Ovary (tissue), 9 donors: Measurements from ENCODE around the gene DOCK1. TPM values are rescaled to one million over a fixed set of nuclear protein-coding genes. Genes with fewer than 3 reads are reported as not detected.

Experiments used
- DNase-seq, 5 donors: peaks; one replicate each; pipeline ENCODE4 v3.0.0-alpha.2; 2019 to 2020
- H3K27ac ChIP-seq, 2 donors: fragments of 200-600 bp; one replicate each; pipeline versions ENCODE4 v1.5.1 to v1.8.0; 2019 to 2022
- H3K27me3 ChIP-seq: fragments of 200-600 bp; one replicate; pipeline ENCODE4 v1.8.0; 2022
- H3K36me3 ChIP-seq: fragments of 200-600 bp; sonication (generic); one replicate; pipeline ENCODE4 v1.5.1; 2019
- H3K4me1 ChIP-seq: one replicate; pipeline ENCODE4 v1.8.1; 2013; ENCODE audit warnings: mild to moderate bottlenecking, moderate library complexity; ENCODE audit not compliant: insufficient read depth
- H3K4me3 ChIP-seq: fragments of 200-600 bp; sonication (generic); one replicate; pipeline ENCODE4 v1.5.1; 2017
- H3K9me3 ChIP-seq, 2 donors: fragments of 200-600 bp in 1 of 2; sonication (generic) in 1 of 2; one replicate each; pipeline versions ENCODE4 v1.5.1 to v1.8.1; 2013 to 2019; ENCODE audit warnings: mild to moderate bottlenecking in 1 of 2, moderate library complexity in 1 of 2
- CTCF ChIP-seq, 3 donors: fragments of 450-650 bp in 2 of 3; fragments of 200-600 bp in 1 of 3; IDR thresholded peaks; one replicate each; pipeline versions ENCODE4 v1.5.1 to v1.8.0; 2016 to 2022; ENCODE audit warnings: antibody characterized with exemption in 3 of 3, mild to moderate bottlenecking in 1 of 3
- EP300 ChIP-seq: sonication (generic); formaldehyde crosslinking; IDR thresholded peaks from one replicate; pipeline ENCODE4 v1.6.1; 2017; ENCODE audit warnings: antibody characterized with exemption
- POLR2A ChIP-seq: fragments of 450-650 bp; IDR thresholded peaks from one replicate; pipeline ENCODE4 v1.6.1; 2017; ENCODE audit warnings: antibody characterized with exemption, mild to moderate bottlenecking, moderate library complexity
- WGBS, 3 donors: extraction: QIAGEN DNeasy Blood & Tissue Kit in 1 of 3; methylation state at CpG; one replicate each; pipeline versions ENCODE4 v1.1.5 to v1.1.7; 2013 to 2017; 5-methylcytosine and 5-hydroxymethylcytosine counted together
- intact Hi-C, 4 donors: fragments of 100-400 bp; cut with DNase I; formaldehyde crosslinking; loops; one replicate each; pipeline versions ENCODE4 v1.11.0 to v1.15.1; 2022 to 2023
- polyA plus RNA-seq, 2 donors: library from polyadenylated mRNA; stranded (reverse); fragments of 200-250 nt in 1 of 2; fragments of 350-450 nt in 1 of 2; fragmentation: Illumina TruSeq in 1 of 2; extraction: RNeasy Lipid Tissue Mini Kit (QIAGEN cat#74804) in 1 of 2; gene quantifications; one replicate each; pipeline ENCODE4 v1.2.3, GENCODE V29; 2013 to 2014
- total RNA-seq, 7 donors: library from RNA; depleted of rRNA in 2 of 7; stranded (reverse); fragments of >200 nt in 2 of 7; fragmentation: NEBNext Ultra II Directional in 3 of 7; extraction: Animal tissue kit (Norgen Biotek cat#: 25700) in 3 of 7; gene quantifications; one replicate each; pipeline versions ENCODE4 v1.1.0 to v1.2.4, GENCODE V29; 2016 to 2023
- donor health status: DM: no; HTN: no; CAD: no; lungs with moderate emphysema.
- donor health status: DM: no; HTN: no; CAD: no.
- donor health status: Bipolar disorder and iron deficiency.
- donor health status: DM: yes; HTN: yes; CAD: no.
- donor health status: DM: no; HTN: no; CAD: no.
- donor health status: DM: yes; HTN: yes; CAD: no.

The DOCK1 gene
- total and polyA plus RNA-seq, 9 donors: 24.7 to 68.3 (median 51.1) TPM

- 95 to 98% (median 95%) methylated on average over 7 of the region's 7 CpGs for WGBS, 3 donors
- H3K36me3 ChIP-seq: no peaks in the 10 kb centered on the region
- DNase-seq: no peak
- intact Hi-C loops: no loop called here
- H3K27me3 ChIP-seq: no peaks in the 10 kb centered on the region
- TF ChIP-seq EP300 (no peak), POLR2A (no peak), CTCF (IDR thresholded peaks at IDR 0.05) (no peak)
- no peak overlapping the region for H3K27ac ChIP-seq
- no peak overlapping the region for H3K4me3 ChIP-seq
- H3K4me1 ChIP-seq: no peaks in the 10 kb centered on the region
- H3K9me3 ChIP-seq: no peaks in the 10 kb centered on the region
Measured at GRCh38 chr10:127370601-127371000, 465.4 kb downstream of the DOCK1 start.

- 61 to 67% (median 62%) methylated on average over 3 of the region's 3 CpGs for WGBS, 3 donors
- DNase-seq: no peak
- Histone ChIP-seq H3K4me1 (no peaks in the 10 kb centered on the region), H3K4me3 (no peak overlapping the region), H3K27me3 (no peaks in the 10 kb centered on the region), H3K9me3 (no peaks in the 10 kb centered on the region), H3K27ac (no peak overlapping the region), H3K36me3 (no peaks in the 10 kb centered on the region)
- intact Hi-C loops: no loop called here
- TF ChIP-seq EP300: no peak
- no peak for TF ChIP-seq POLR2A
- TF ChIP-seq CTCF (IDR thresholded peaks at IDR 0.05): no peak
Measured at GRCh38 chr10:127372361-127372760, 467.1 kb downstream of the DOCK1 start.

- Histone ChIP-seq H3K4me3 (no peak overlapping the region), H3K27ac (no peak overlapping the region), H3K9me3 (no peaks in the 10 kb centered on the region), H3K36me3 (no peaks in the 10 kb centered on the region), H3K27me3 (no peaks in the 10 kb centered on the region), H3K4me1 (no peaks in the 10 kb centered on the region)
- intact Hi-C loops: no loop called here
- TF ChIP-seq CTCF (IDR thresholded peaks at IDR 0.05): no peak
- no peak for TF ChIP-seq EP300
- no peak for TF ChIP-seq POLR2A
- DNase-seq: no peak
- WGBS, 3 donors: 93 to 94% (median 94%) methylated on average over 20 of the region's 20 CpGs
Measured at GRCh38 chr10:127374074-127374680, 468.9 kb downstream of the DOCK1 start.

GRCh38 chr10:127374901-127375300 is 469.7 kb downstream of the DOCK1 start:
- TF ChIP-seq POLR2A (no peak), CTCF (IDR thresholded peaks at IDR 0.05) (no peak), EP300 (no peak)
- no peaks in the 10 kb centered on the region for H3K27me3 ChIP-seq
- no peaks in the 10 kb centered on the region for H3K9me3 ChIP-seq
- intact Hi-C loops: no loop called here
- H3K27ac ChIP-seq: no peak overlapping the region
- H3K36me3 ChIP-seq: no peaks in the 10 kb centered on the region
- H3K4me1 ChIP-seq: no peaks in the 10 kb centered on the region
- DNase-seq: no peak
- no peak overlapping the region for H3K4me3 ChIP-seq
- WGBS, 3 donors: 76 to 90% (median 81%) methylated on average over 5 of the region's 5 CpGs
